COR-L47 (cell line): ENCODE results near the gene KIF13A.
"Not testable (repeated sequence)": the region's sequence is repeated elsewhere in the genome, so short reads cannot be mapped to it uniquely, and the experiment has no call there.

ENCODE experiments used
- DNase-seq: peaks from one replicate; lab custom pipeline; 2025; lab: John Stamatoyannopoulos, UW

Gene KIF13A

GRCh38 chr6:17987447-17987696 lies at the start of gene KIF13A:
TSS of gene KIF13A (minus strand) at chr6:17987635. CDS start at chr6:17987463, 172 bp downstream.
- no peak for DNase-seq

- DNase-seq, result no peak
Measured at GRCh38 chr6:18036781-18037180, 49.3 kb upstream of the KIF13A start.

GRCh38 chr6:18035330-18035854 lies 48.0 kb upstream of the KIF13A start:
- no peak for DNase-seq

- peak; percentile 6 for DNase-seq
Measured at GRCh38 chr6:18034798-18035202, 47.4 kb upstream of the KIF13A start.

GRCh38 chr6:18031680-18032256 lies 44.3 kb upstream of the KIF13A start:
- no peak for DNase-seq

GRCh38 chr6:18031189-18031588 lies 43.8 kb upstream of the KIF13A start:
- no peak for DNase-seq

GRCh38 chr6:18028332-18028731 lies 40.9 kb upstream of the KIF13A start:
- DNase-seq, result no peak

- no peak for DNase-seq
Measured at GRCh38 chr6:18025596-18025995, 38.2 kb upstream of the KIF13A start.

- DNase-seq, result no peak
Measured at GRCh38 chr6:18024876-18025275, 37.4 kb upstream of the KIF13A start.

GRCh38 chr6:18023891-18024290 lies 36.5 kb upstream of the KIF13A start:
- DNase-seq, result no peak

GRCh38 chr6:18022398-18023231 lies 35.2 kb upstream of the KIF13A start:
- peak; percentile 35 for DNase-seq

GRCh38 chr6:18021166-18021850 lies 33.9 kb upstream of the KIF13A start:
- DNase-seq, result no peak

GRCh38 chr6:18020545-18020944 lies 33.1 kb upstream of the KIF13A start:
- not testable (repeated sequence) for DNase-seq

- DNase-seq, result no peak
Measured at GRCh38 chr6:18019539-18020534, 32.4 kb upstream of the KIF13A start.

GRCh38 chr6:18019133-18019532 lies 31.7 kb upstream of the KIF13A start:
- DNase-seq, result not testable (repeated sequence)

GRCh38 chr6:18016698-18017097 lies 29.3 kb upstream of the KIF13A start:
- no peak for DNase-seq

GRCh38 chr6:18016133-18016532 lies 28.7 kb upstream of the KIF13A start:
- no peak for DNase-seq

GRCh38 chr6:18011287-18011686 lies 23.9 kb upstream of the KIF13A start:
- no peak for DNase-seq

- not testable (repeated sequence) for DNase-seq
Measured at GRCh38 chr6:18010540-18010939, 23.1 kb upstream of the KIF13A start.

- DNase-seq, result no peak
Measured at GRCh38 chr6:18004256-18004985, 17.0 kb upstream of the KIF13A start.

- no peak for DNase-seq
Measured at GRCh38 chr6:17999425-17999824, 12.0 kb upstream of the KIF13A start.
